Midbrain (tissue), 1 donor: ENCODE data around the gene CASP7.
"Not testable (repeated sequence)": the region's sequence is repeated elsewhere in the genome, so short reads cannot be mapped to it uniquely, and the experiment has no call there.

Experiments
- DNase-seq: peaks from one replicate; lab custom pipeline; 2025; lab: John Stamatoyannopoulos, UW

Gene CASP7

DNA sequence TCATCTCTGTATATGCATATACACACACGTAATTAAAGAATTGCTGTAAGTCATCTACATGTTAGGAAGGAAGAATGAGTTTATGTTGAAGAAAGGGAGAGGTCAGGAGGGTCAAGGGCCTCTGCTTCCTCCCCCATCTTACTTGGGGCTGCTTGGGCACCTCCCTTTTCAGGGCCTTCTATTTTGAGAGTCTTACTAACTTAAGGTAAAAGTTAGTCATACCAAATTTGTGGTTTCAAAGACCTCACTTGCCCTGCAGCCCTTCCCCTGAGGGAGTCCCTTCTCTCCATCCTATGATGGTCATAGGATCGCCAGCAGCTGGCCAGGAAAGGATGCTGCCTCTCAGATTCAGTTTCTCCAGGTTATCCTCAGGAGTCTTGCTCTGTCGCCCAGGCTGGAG is 74.4 kb downstream of the CASP7 start:
- DNase-seq, result no peak

DNA sequence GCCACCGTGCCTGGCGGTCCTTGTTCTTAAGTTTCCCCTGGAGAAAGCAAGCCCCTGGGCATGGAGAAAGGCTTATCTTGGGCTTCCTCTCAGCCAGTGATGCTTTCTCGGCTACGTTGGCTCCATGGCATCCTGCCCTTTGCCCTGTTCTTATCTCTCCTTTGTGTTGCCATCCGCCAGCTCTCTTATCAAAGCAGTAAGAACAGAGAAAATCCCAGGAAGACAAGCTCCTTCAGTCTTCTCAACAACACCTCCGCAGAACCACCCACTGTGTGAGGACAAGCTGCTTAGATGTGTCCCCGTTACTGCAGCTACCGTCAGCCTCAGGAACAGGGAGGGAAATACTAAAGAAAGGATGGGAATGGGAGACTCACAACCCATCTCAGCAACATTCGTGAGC is 75.1 kb downstream of the CASP7 start:
- no peak for DNase-seq

DNA sequence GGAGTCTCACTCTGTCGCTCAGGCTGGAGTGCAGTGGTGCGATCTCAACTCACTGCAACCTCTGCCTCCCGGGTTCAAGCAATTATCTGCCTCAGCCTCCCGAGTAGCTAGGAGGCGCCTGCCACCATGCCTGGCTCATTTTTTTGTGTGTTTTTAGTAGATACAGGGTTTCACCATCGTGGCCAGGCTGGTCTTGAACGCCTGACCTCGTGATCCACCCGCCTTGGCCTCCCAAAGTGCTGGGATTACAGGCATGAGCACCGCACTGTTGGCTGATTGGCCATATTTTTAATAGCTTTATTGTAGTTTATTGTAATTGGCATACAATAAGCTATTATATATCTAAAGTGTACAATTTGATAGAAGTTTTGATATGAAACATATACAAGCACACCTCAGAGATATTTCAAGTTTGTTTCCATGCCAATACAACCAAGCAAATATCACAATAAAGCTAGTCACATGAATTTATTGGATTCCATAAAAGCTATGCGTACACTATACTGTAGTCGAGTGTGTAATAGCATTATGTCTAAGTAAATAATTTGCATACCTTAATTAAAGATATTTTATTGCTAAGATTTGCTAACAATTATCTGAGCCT is 77.3 kb downstream of the CASP7 start:
- no peak for DNase-seq

DNA sequence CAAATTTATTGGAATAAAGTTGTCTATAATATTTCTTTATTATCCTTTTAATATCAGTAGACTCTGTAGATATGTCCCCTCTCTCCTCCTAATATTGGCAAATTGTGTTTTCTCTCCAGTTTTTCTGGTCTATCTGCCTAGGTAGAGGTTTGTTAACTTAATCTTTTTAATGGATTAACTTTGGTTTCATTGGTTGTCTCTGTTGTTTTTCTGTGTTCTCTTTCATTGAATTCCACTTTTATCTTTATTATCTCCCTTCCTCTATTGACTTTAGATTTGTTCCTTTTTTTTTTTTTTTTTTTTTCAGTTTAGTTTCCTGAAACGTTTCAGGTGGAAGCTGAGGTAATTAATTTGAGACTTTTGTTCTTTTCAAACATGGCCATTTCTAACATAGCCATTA is 82.4 kb downstream of the CASP7 start:
- DNase-seq, result no peak

DNA sequence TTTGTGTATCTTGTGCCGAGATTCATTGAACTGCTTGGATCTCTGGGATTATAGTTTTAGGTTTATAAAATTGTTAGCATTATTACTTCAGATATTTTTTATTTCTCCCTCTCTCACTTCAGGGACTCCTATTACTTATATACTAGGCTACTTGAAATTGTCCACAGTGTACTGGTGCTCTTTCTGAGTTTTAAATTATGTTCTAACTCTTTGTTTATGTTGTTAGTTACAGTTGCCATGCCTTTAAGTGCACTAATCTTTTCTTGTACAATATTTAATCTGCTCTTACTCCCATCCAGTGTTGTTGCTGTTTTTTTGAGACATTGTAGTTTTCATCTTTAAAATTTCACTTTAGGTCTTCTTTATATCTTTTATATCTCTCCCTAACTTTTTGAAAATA is 84.9 kb downstream of the CASP7 start:
- no peak for DNase-seq

DNA sequence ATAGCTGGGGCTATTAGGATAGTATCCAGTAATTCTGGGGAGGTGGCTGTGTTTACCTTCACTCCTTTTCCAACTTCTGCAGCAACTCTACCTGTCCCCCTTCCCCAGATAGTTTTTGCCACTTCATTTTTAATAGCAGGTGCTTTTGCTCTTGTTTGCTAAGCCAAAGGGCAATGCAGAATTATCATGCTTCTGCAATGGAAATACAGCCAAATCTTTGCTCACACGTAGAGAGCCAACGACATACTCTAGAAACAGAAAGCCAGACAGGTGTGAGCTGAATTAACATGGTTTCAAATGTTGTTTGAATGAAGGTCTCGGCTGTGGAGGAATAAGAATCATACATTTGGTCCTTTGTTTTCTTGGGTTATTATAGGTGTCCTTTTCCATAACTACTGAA is 86.2 kb downstream of the CASP7 start:
- no peak for DNase-seq

DNA sequence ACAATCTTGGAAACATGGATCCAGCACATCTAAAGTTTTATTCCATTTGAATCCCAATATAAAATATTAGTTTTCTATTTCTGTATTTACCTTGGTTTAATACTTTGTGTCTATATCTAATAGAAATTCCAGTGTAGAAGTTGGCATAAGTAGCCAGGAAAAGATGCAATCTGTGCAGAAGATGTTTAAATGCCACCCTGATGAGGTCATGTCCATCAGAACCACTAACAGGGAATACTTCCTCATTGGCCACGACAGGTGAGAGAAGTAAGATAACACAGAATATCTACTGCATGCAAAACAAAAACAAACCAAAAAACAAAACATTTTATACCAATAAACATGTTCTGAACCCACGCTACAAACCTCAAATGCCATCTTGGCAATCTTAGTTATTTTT is 87.5 kb downstream of the CASP7 start:
- no peak for DNase-seq

DNA sequence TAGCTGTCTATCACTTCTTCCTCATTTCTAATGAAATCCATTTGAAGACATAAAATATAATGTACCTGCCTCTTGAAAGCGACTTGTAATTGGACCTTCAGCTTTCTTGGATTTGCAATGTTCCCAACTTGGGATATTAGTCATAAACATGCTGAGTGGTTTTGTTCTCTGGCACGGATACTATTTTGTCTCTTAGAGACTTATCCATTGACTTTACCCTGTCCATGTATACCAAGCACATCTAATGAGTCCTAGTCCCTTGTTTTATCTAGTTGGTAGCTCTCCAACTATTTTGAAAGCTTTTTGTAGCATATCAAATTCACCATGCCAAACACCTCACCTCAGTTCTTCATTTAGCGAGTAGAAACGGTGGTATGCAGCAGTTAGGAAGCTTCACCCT is 90.6 kb downstream of the CASP7 start:
- DNase-seq, result no peak

DNA sequence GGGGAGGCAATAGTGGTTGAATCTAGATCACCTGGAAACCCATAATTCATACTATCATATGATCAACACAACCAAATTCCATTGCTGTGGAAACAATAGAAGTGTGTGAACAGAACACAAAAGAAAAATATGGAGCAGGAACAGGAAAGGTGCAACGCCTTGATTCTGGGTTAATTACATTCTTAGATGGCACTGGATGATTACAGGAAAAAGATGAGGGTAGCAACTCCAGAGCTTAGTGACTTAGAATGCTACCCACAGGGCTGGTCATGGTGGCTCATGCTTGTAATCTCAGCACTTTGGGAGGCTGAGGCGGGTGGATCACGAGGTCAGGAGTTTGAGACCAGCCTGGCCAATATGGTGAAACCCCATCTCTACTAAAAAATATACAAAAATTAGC is 91.4 kb downstream of the CASP7 start:
- DNase-seq, result not testable (repeated sequence)

DNA sequence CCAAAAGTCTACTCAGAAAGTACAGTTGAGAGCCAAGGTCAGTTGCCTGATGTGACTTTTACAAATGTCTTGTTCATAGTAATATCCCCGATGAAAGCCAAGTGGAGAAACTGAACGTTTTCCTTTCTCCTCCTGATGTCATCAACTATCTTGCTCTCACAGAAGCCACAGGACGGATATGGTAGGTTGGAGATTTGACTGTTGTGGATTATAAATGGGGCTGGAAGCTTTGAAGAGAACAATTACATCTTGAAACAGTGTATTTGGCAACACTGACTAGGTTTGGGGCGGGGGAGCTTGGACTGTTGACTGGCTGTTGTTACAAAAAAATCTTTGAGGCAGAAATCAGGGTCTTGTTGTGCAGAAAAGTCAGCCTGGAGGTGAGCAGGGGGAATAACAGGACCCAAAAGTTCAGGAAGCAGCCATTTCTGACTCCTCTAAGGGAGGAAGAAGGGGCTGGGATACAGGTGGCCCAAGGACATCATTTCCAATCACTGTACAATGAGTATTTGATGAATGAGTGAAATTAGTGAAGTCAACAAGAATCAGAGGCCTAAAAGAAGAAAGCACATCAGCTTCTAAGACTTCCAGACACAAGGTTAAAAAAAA is 96.1 kb downstream of the CASP7 start:
- no peak for DNase-seq

DNA sequence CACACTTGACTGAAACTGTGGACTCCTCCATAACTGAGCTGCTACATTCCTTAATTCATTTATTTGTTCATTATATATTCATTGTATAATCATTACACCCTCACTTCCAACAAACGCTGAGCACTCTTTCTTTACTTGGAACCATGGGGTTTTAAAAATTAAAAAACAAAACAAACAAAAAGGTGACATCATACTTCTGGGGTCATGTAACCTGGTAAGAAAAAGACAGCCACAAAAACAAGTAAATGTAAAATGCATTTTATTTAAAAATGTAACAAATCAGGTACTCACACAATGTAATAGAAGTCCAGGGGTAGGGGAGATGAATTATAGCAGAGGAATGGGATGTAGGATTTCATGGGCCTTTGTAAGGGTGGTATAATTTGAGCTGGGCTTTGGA is 96.8 kb downstream of the CASP7 start:
- no peak for DNase-seq
